HFF-Myc (cell line): ENCODE measurements around the gene KIRREL3.

Experiments used
- DNase-seq: peaks from one replicate; pipeline ENCODE4 v3.0.0-alpha.2; 2011; ENCODE audit warnings: low read depth; ENCODE audit errors: extremely low read depth
- H3K4me3 ChIP-seq: replicated peaks from 2 replicates; pipeline ENCODE4 v1.5.1; 2011; ENCODE audit warnings: low read depth, mild to moderate bottlenecking, control low read depth, low read length
- TF ChIP-seq, protein P1 (sequence below): IDR thresholded peaks from 2 replicates; pipeline ENCODE4 v1.5.1; 2012; ENCODE audit warnings: mild to moderate bottlenecking, low read depth, low read length, control low read depth; ENCODE audit errors: missing control alignments

Gene KIRREL3

DNA sequence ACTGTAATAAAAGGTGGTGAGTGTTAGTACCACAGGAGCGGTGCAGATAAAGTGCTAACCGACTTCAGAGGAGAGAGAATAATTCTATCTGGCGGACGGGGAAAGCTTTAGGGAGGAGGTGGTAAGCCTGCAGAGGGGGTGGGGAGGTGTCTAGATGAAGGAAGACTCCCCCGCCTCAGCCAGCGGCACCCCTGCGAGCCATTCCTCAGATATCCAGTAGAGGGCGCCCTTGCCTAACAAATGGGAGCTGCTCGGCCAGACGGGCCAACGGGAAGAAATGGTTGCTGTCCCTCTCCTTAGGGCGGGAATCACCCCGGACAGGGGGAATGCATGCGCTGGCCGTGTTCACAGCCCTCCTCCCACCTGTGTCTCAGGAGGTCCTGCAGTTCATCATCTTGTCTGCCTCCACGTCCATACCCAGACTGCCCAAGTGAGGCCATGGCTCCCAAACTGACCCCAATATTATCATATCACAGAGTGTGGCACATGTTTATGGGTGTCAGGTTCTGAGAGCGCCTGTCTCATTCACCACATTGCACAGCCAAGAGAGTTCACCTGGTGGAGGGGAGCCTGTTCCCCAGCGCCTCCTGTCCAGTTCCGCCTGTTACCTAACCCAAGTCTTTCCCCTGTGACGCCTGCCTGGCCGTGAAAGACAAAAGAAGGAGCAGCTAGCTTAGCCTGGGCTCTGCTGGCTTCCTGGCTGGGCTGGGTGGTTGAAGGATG lies 559.6 kb downstream of the KIRREL3 start:
- peak; percentile 32 for DNase-seq
- TF ChIP-seq, protein P1, sequence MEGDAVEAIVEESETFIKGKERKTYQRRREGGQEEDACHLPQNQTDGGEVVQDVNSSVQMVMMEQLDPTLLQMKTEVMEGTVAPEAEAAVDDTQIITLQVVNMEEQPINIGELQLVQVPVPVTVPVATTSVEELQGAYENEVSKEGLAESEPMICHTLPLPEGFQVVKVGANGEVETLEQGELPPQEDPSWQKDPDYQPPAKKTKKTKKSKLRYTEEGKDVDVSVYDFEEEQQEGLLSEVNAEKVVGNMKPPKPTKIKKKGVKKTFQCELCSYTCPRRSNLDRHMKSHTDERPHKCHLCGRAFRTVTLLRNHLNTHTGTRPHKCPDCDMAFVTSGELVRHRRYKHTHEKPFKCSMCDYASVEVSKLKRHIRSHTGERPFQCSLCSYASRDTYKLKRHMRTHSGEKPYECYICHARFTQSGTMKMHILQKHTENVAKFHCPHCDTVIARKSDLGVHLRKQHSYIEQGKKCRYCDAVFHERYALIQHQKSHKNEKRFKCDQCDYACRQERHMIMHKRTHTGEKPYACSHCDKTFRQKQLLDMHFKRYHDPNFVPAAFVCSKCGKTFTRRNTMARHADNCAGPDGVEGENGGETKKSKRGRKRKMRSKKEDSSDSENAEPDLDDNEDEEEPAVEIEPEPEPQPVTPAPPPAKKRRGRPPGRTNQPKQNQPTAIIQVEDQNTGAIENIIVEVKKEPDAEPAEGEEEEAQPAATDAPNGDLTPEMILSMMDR = peak; percentile 83
- no peak overlapping the region for H3K4me3 ChIP-seq

DNA sequence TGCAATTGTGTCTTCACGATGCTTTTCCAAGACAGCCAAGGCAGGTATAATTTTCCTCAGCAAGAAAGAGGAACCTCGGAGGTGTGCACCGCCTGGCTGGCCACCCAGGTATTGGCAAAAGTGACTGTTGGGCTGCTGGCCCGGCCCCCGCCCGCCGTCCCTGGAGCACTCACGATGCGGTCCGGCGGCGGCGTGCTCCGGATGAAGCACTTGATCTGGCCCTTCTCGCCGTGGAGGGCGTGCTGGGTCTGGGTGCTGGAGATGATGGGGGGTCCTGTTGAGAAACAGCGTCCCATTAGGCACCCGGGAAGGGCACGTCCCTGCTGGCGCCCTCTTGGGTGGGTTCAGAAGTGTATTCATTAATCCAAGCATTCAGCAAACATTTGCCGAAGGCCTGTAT lies 560.3 kb downstream of the KIRREL3 start:
- no peak for DNase-seq
- no peak overlapping the region for H3K4me3 ChIP-seq

DNA sequence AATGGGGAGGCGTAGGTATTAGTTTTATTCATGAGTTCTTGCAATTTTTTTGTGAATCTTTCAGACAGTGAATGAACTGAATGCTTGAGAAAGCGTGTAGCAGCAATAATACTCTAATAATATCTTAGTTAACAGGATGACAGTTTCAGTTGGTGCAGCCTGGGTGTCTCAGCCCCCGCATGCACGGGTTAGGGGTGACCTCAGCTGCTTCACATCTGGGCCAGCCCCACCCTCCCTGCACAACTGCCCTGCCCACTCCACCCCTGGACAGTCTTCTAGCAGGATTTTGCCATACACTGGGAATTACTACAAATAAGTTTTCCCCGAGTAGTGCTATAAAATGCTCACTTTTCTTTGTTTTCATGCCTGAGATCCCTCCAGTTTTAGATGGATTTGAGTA lies 561.9 kb downstream of the KIRREL3 start:
- DNase-seq = no peak
- H3K4me3 ChIP-seq = no peak overlapping the region
- TF ChIP-seq, protein P1 = no peak

More for the DNA sequence above, 560.3 kb downstream of the KIRREL3 start:
- TF ChIP-seq, protein P1 = no peak

DNA sequence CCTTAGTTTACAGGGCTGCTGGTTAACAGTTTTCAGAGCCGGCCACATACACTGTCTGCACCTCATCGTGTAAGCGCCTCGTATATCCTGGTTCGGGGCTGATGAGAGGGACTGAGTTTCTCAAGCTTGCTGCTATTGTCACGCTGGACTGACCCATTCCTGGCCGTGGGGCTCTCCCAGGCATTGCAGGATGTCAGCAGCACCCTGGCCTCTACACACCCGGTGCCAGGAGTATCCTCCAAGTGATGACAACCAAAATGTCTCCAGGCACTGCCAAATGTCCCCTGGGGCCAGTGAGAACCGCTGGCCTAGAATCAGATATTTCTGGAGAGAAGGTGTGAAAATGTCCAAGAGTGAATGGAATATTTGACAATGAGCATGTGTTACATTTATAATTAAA lies 562.3 kb downstream of the KIRREL3 start:
- no peak overlapping the region for H3K4me3 ChIP-seq
- TF ChIP-seq, protein P1 = no peak
- DNase-seq = no peak

DNA sequence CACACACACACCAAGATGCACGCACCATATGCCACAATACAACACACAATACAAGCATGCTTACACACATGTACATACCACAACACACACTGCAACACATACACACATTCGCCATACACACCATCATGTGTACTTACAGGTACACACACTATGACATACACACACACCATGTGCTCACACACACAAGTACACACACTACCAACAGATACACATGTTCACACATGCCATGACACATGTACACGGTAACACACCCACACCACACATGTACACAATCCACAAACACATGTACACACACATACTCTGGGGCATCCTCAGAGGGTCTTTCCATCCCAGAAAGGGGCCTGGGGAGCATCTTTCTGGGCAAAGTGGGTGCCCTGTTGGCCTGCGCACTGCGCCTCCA lies 562.8 kb downstream of the KIRREL3 start:
- H3K4me3 ChIP-seq = no peak overlapping the region
- TF ChIP-seq, protein P1 = no peak
- no peak for DNase-seq

DNA sequence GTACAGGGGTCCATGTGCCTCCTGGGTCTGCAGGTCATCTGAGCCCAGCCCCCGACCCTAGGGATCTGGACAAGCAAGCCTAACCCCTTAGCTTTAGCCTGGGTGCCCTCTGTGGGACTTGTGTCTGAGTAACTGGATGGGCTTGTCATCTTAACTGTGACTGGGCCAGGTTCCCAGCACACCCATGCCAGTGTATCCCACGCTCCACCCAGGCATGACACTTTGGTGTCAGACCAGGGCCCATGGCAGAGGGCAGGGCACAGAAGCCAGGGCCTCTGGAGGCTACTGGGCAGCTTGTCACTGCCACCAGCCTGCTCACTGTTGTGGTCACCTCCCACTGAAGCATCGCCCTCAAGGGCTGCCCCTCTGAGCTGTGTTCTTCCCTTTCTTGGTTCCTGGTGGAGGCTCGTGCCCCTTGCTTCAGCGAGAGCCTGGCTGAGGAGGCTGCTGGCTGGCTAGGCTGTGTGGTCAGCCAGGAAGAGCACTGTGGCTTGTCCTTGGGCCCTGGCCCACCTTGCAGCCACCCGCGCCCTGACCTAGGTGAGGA lies 564.3 kb downstream of the KIRREL3 start:
- no peak overlapping the region for H3K4me3 ChIP-seq
- TF ChIP-seq, protein P1 = no peak
- DNase-seq = no peak
